Measurements from ENCODE around the gene RPL38.

DNA sequence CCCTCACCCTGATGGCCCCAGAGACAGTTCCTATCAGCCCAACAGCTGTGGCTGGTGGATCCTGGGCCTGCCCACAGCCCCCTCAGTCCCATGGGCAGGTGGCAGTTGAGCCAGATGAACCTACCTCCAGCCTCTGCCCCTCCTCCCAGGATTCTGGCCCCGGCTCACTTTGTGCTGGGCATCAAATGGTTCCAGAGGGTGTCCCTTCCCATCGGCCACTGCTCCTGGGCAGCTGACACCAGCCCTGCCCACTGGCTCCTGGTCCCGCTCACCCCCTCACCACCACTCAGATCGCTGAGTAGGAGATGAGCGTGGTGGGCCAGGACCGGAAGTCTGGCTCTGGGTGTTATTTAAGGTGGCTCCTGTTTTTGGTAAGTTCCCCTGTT is 11.9 kb downstream of the RPL38 start:
- TF ChIP-seq POLR2A (IDR thresholded peaks at IDR 0.05; ENCODE audit: low read depth, low read length) (no peak), POLR2AphosphoS5 (IDR thresholded peaks at IDR 0.05; ENCODE audit: low read depth, low read length) (no peak), TAF1 (IDR thresholded peaks at IDR 0.05; ENCODE audit: low read depth, low read length) (no peak), PAX5 (IDR thresholded peaks at IDR 0.05; ENCODE audit: insufficient read depth, low read length, severe bottlenecking) (no peak)
